MV-4-11 (cell line): Measurements from ENCODE around the gene RARG.

Source experiments
- DNase-seq: peaks from one replicate; lab custom pipeline; 2025; lab: John Stamatoyannopoulos, UW

RARG gene

DNA sequence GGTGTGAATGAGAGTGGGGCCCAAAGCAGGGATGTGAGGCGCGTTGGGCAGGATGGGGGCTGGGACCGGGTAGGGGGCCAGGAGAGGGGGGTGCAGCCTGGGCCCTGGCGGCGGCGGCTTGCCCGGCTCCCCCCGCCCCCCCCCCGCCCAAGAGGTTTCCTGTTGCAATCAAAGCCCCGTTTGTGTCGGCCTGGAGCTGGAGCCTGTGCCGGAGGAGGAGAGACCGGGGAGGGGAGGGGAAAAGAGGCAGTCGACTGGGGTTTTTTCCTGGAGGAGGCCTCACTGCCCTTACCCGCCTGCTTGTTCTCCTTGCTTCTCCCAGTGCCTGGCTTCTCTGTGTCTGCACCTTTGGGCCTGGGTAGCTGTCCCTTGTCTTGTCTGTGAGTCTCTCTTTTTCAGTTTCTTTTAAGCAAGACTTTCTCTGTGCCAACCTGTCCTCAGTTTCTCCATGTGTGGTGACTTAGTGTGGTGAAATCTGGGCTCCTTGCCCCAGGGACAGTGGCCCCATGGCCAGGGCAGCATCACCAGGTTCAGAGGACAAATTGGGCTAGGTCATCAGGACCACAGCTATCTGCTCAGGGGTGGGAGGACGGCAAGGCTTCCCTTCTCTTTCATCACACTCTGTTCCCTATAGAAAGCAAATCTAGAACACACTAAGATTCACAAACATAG, 8.5 kb downstream of the RARG start:
- no peak for DNase-seq

DNA sequence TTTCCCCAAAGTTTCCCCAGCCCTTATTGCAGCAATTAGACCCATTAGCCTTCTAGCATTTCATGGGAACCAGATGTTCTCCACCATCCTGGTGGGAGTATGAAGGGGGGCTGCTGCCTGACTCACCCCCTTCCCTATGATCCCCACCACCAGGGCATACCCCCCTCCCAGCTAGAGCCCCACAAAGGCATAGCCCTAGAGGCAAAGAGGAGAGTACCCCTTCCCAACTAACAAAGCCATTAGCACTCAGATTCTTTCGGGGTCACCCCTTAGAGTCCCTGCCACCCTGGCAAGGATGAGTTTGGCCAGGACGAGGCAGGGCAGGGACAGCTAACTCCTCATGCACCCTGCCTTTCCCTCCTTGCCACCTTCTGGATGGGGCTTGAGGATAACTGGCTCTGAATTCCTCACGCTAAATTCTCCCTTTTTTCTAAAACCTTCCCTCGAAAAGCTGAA, 9.2 kb downstream of the RARG start:
- no peak for DNase-seq

DNA sequence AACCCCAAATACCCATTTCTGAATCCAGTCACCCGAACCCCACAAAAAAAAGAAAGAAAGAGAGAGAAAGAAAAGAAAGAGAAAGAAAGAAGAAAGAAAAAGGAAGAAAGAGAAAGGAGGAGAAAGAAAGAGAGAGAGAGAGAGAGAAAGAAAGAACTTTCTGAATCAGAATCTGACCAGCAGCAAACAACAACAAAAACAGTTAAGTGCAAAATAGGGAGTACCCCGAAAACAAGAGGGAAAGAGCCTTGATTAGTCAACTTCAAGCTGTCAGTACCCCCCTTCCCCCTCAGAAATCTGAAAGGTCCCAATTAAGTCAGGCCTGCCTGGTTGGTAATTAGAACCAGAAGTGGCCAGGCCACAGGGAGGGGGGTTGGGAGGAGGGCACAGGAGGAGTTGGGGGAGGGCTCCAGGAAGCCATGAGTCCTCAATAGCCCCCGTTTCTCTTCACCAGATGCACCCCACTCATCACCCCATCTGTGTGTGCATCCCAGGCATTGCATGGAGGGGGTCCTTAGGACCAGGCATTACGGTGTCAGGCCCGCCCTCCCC, 9.8 kb downstream of the RARG start:
- no peak for DNase-seq

DNA sequence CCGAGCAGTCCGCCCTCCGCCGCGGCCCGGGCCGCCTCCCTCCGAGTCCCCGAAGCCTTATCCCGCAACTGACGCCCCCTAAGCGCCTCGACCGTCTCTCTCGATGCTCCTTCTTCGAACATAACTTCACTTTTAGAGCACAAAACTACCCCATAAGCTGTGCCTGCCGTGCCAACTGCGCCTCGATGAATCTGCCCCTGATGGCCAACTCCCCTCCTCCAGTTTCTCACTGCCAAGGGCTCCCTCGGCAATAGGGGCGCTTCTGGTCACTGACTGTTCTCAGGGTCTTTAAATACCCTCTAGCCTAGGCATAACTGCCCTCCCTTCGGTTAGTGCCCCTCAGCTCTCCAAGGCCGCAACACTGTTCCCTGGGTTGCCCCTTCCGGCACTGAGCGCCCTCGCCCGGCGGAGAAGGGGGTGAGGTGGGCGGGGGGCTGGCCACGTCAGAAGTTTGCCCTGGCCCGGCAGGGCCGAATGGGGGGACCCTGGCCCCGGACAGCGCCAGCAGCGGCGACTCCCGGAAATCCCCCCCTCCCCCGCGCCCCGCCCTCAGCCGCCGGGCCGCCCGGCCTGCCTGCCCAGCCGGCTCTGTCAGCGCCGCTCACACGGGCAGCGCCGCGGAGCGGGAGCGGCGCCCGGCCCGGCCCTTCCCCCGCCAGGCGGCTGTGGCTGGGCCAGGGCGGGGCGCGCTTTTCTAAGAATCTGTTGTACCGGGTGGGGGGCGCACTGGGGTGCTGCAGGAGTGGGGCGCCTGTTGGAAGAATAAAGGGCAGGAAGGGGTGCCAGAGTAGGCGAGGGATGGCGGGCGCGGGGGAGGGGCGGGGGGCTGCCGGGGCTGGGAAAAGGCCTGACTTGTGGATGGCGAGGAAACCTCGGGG, 10.6 kb downstream of the RARG start:
- DNase-seq: peak; percentile 39

DNA sequence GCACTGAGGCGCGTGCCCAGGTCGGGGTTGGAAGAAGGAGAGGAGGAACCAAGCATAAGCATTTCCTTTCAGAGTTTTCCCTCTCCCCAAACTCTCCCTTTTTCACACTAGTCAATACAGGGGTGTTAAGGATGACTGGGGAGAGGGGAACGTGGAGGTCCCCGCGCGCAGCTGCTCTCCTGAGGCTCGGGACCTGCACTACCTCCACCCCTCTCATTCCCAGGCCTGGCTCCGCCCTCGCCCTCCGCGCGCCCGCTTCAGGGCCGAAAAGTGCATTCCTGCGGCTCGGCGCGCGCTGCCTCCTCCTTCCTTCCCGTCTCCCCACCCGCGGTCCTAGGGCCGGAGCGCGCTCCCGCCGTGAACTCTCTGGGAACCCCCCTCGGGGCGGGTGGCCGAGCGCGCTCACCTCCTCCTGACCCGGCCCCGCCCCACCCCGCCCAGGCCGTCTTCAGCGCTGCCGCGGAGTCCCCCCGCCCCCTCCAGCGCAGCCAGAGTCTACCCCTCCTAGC, 11.3 kb downstream of the RARG start:
- peak; percentile 88 for DNase-seq

DNA sequence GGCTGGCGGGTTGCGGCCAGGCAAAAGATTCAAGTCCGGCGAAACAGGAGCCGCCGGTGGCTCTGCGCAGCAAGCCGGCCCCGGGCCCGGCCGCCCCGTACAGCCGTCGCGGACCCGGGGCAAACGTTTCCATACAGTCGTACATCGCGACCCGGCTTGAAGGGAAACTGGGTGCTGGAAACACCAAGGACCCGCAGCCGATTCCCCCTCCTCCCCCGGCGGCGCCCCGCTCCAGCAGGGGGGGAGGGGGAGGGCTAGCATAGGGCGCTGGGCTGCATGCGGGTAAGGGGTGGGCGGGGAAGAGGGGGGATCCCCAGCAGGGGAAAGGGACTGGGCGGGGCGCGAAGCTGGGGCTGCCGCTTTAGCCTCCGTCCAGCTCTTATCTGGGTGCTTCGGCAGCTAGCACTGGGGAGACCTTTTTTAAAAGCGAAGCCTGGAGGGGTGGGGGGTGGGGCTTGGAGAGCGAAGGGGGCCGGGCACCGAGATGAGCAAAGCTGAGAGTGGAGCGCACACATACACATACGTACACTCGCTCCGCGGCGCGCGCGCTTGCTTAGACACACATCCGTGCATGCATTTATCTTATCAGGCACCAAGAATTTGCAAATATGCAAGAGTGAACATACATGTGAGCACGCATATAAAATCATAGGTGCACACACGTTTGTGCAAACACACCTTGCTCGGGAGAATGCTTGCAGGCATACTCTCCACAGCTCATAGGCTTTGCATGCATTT, 11.9 kb downstream of the RARG start:
- peak; percentile 70 for DNase-seq

DNA sequence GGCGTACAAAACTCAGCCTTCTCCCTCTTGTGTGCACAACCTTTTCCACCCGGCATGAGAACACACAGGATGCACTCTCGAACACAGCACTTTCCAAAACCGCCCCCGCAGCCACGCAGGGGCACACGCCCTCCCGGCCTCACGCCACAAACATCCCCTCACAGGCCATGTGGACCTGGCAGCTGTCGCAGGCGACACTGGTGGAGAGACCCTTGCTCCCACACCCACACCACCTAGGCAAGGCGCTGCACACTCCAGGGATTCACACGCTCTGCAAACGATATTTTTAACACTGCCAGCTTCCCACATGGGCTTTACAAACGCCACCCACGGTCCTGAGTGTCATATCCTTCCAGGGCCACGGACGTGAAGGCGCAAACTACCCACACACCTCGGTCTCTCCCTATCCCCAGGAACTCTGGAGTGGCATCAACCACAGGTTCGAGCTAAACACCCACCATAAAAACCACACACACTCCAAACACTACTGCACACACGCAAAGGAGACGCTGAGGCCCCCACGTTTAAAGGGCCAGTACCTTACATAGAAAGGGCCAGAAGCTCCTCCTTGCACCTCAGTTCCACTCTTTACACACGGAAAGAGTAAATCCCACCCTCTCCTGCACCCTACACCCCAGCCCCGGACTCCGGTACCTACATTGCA, 12.6 kb downstream of the RARG start:
- DNase-seq: peak; percentile 65

DNA sequence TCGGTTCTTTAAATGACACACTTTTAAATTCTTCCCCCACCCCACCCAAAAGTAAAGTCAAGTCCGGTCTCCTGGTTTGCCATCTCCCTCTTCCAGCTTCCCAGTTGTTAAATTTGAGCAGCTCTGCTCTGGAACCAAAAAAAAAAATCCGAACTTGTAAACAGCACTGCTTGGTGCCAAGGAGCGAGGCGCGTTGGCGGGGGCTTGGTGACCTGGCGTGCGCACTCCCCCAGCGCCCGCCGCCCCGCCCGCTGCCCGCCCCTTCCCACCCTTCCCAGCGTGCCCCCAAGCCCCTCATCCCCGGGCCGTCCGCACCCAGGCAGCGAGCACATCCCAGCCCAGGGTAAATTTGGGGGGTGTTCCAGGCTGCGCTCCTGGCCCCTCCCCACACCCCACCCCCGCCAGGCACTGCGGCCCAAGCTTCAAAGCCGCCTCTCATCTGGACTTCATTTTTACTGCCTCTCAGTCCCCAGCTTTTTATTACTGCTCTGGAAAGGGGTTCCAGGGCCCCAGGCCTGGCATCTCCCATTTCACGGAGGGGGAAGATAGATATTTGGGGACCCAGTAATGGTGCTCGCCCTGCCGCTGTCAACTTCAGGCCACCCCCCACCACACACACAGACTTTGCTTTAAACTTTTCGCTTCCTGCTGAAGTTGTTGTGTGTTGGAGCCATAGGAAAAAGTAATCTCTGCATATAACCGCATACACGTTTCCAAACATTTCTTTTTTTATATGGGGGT, 13.3 kb downstream of the RARG start:
- DNase-seq: no peak

DNA sequence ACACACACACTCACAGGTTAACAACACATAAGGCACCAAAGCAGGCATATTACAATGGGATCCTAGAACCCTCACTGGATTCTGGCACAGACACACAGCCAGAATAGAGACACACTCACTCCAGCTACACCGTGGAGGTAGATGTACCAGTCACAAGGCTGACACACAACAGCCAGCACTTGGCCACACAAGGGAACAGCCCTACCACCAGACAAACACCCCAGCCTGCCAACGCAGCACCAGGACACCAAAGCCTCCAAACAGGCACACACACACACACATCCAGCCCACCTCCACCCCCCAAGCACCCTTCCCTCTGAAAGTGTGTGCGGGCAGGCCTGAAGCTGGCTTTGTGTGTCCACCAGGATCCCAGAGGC, 14.1 kb downstream of the RARG start:
- no peak for DNase-seq

DNA sequence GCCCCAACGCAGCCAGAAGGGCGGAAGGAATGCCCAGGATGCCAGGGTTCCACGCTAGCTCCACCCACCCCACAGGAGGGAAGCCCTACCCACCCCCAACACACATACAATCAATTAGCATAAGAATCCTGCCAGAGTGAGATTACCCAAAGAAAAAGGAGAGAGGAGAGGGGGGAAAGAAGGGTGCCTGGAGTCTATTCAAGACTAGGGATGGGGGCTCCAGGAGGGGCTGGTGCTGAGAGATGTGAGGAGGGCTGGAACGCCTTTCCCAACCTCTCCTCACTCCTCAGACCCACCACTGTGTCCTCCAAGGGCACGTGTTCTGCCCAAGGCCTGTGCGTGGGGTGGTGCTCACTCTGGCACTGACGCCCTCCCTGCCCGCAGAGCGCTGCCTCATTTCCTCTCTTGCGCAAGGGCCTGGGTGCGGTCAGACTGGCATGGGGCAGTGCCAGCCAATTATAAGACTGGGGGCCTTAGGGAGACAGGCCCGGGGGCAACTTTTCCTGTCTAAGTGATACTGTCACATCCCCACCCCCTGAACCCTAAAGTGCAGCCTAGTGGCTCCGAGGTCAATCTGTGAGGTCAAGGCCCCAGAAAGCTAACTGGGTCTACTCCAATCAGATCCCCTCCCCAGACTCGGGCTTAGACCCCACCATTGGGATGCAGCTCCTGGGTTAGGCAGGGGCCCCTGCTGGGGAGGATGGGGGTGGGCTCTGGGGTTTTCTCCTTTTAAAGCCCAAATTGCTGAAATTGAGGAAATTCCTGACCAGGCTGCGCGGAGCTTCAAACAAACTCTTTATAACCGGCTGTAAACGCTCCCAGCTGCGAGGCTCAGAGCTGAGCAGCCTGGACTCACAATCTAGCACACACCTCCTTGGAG, 14.7 kb downstream of the RARG start:
- DNase-seq: peak; percentile 78

DNA sequence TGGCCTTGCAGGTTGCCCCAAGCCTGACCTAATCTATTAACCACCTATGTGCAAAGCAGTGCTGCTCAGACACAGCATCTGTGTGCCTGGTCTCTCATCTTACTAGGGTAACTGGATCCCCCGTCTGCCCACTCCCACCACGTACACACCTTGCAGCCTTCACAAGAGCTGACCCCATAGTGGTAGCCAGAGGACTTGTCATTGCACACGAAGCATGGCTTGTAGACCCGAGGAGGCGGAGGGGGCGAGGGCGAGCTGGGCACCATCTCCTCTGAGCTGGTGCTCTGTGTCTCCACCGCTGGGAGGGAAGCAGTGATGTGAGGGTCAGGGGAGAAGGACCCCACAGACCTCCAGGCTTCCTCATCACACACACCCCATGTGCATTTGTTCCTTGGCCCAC, 16.5 kb downstream of the RARG start:
- no peak for DNase-seq

DNA sequence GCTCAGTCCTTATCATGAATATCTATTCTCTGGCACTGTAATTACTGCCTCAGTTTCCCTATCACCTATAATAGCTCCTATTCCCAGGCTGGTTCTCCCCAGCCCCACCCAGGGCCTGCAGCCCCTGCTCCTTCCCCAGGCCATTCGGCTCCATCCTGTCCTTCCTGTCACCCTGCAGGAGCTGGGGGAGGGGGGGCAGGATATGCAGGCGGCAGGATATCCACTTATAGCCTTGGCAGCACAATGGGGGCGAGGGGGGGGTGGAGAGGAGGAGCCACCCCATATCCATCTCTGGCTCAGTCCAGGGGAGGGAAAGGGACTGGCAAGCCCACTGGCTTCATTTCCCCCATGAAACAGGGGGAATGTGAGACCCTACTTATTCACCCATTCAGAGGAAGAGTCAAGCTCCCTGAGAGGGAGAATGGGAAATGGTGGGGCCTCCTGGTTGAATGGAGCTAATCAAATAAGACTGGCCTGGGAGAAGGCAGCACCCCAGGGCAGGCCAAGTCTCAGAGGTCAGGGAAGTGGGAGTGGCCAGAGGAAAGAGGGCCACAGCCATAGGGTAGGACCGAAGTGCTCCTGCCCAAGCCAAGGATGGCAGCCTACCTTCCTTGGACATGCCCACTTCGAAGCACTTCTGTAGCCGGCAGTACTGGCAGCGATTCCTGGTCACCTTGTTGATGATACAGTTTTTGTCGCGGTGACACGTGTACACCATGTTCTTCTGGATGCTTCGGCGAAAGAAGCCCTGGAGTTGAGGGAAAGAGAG, 17.1 kb downstream of the RARG start:
- no peak for DNase-seq

DNA sequence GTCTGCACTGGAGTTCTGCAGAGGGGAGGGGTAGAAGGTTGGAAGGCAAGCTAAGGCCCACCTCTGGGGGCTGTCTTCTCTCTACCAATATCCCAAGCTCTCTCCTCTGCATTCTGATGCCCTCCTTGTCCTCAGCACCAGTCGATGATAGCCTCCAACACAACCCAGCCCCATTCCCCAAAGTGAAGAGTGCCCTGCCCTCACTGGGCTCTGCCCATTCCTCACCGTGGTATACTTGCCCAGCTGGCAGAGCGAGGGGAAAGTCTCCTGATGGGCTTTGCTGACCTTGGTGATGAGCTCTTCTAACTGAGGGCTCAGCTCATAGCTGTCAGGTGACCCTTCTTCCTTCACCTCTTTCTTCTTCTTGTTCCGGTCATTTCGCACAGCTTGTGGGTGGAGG, 17.8 kb downstream of the RARG start:
- no peak for DNase-seq

DNA sequence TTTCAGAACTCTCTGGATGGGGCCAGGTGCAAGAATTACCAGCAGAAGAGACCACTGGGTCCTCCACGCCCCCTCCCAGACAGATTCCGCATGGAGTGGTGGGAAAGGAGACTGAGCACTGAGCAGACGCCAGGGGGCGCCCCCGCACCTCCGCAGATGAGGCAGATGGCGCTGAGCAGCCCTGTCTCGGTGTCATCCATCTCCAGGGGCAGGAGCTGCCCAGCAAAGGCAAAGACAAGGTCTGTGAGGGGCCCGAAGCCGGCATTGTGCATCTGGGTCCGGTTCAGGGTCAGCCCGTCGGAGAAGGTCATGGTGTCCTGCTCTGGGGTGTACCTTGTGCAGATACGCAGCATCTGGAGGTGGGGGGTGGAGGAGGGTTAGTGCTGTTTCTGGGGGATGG, 18.7 kb downstream of the RARG start:
- DNase-seq: peak; percentile 46

DNA sequence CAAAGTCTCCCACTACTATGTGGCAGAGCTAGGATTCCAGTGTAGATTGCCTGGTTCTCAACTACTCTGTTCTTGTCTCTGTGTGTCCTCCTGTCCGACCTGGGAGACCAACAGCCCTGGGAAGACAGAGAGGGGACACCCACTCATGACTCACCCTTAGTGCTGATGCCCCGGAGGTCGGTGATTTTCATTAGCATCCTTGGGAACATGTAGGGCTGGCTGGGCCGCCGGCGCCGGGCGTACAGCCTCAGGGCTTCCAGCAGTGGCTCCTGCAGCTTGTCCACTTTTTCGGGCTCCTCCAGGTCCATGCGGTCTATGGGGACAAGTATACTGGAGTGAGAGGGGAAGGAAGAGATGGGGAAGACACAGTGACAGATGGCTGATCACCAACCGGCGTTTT, 19.1 kb downstream of the RARG start:
- DNase-seq: no peak

DNA sequence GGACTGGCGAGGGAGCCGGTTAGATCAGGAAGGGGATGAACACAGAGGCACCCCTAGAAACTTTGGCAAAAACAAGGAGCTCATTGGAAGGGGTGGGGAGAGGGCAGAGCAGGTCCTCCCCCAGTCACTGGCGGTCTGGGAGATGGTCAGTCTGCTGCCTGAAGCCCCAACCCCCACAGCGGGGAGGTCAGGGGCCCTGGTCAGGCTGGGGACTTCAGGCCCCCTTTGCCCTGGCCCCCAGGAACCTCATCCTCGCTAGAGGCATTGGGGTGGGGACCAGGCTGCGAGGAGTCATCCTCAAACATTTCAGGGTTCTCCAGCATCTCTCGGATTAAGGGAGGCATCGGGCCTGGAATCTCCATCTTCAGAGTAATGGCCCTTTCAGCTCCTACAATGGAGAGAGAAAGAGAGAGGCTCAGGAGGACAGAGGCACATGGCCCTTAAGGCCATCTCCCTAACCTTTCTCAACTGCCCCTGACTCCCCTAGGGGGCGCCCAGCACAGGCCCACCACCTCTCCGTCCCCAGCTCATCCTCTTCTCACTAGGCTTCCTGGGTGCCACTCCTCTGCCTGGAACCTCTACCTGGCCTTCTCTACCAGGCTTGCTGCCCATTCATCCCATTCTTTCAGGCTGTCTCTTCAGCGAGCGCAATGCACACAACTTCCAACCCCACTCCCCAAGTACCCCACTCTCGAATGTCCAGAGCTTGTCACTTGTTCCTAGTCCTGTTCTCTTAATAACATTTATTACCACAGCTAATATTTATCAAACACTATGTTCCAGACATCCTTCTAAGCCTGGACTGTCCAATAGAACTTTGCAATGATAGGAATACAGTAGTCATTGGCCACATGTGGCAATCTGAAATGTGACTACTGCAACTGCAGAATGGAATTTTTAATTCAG, 20.3 kb downstream of the RARG start:
- DNase-seq: no peak

DNA sequence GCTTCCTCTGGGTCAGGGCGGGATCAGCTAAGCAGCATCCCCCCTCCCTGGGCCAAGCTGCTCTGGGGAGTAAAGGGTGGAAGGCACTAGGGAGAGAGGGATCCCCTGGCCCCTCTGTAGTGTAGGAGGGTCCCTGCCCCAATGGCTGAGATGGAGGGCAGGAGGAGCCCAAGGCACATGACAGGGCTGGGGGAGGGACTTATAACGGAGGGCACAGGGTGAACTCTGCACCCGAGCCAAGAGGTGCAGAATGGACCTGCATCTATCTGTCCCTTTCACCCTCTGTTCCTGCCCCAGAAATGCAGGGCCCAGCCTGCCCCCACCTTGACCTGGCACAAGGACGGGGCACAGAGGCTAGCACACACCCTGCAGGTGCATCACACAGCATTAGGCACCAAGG, 21.2 kb downstream of the RARG start:
- DNase-seq: no peak

DNA sequence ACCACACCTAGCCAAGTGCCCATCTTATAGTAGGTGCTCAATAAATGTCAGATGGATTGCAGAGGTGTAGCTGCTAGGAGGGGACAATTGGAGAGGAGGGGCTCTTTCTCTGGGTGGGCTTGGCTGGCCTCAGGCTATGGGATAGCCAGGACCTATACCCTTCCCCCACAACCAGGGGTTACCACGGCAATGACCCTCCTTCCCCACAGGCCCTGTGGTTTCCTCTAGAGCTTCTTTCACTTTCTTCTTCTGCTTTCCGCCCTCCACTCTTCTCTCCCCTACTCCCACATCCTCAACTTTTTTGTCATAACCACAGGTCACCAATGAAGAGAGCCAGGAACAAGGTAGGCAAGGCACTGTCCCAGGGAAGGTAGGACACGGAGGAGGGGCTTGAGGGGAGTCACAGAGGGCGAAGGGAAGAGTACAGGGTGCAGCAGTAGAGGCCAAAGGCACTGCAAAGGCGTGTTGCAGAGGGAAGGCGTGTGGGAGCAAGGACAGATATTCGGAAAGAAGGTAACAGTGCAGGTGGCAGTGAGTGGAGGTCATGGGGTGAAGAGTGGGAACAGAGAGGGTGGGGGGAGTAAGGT, 23.0 kb downstream of the RARG start:
- DNase-seq: peak; percentile 87
